Central memory CD4-positive, alpha-beta T cell (primary cell): Measurements from ENCODE around the gene HELT.
"Not testable (repeated sequence)": the region's sequence is repeated elsewhere in the genome, so short reads cannot be mapped to it uniquely, and the experiment has no call there.

Source experiments
- DNase-seq: peaks from one replicate; pipeline ENCODE4 v3.0.0; 2022

HELT gene

GRCh38 chr4:185039508-185040273, 21.4 kb downstream of the HELT start:
- peak; percentile 46 for DNase-seq

GRCh38 chr4:185040523-185040922, 22.2 kb downstream of the HELT start:
- no peak for DNase-seq

DNA sequence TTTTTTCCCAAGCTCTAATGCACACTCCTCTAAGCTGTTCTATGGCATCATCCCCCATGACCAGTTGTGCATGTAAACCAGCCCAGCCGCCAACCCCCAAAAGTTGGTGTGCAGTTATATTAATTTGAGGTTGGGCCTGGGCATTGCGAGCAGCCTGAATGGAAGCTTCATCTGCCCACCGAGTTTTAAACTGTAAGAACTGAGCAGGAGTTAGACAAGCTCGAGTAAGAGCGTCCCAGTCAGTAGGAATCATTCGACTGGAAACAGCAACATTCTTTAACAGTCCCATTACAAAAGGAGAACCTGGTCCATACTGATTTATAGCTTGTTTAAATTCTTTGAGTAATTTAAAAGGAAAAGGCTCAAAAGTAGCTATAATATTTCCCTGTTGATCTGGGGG, 32.0 kb downstream of the HELT start:
- not testable (repeated sequence) for DNase-seq

DNA sequence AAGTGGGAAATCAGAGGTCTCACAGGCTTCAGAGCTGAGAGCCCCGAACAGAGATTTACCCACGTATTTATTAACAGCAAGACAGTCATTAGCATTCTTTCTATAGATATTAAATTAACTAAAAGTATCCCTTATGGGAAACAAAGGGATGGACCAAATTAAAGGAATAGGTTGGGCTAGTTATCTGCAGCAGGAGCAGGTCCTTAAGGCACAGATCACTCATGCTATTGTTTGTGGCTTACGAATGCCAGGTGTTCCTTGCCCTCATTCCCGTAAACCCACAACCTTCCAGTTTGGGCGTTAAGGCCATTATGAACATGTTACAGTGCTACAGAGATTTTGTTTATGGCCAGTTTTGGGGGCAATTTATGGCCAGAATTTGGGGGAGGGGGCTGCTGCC, 33.0 kb downstream of the HELT start:
- DNase-seq, result not testable (repeated sequence)

- DNase-seq, result no peak
Observed at GRCh38 chr4:185053746-185054145, 35.5 kb downstream of the HELT start.

- no peak for DNase-seq
Observed at GRCh38 chr4:185054272-185054671, 36.0 kb downstream of the HELT start.

DNA sequence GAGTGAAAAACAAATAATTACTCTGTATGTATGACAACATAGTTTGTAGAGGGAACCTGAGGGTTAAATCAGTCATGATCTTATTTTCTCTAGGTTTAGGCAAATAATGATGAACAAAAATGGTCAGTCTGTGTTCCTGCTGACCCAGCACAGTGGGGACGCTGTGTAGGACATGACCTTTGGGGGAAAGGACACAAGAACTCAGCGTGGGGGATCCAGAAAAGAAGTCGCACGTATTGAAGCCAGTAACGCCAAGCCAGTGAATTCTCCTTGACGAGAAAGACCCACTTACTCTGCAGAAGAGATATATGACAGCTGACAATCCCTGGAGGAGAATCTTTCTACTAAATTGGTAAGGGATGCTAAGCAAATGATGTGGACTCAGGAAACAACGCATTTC, 36.6 kb downstream of the HELT start:
- no peak for DNase-seq

DNA sequence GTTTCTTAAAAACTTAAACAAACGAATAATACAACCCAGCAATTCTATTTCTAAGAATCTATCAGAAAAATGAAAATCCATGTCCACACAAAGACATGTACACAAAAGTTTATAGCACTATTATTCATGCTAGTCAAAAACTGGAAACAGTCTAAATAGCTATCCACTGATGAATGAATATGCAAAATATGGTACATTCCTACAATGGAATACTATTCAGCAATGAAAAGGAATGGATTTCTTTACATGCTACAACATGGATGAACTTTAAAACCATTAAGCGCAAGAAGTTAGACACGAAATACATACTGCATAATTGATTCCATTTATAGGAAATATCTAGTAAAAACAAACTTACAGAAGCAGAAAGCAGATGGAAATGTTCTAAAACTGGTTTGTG, 43.3 kb downstream of the HELT start:
- no peak for DNase-seq

- no peak for DNase-seq
Observed at GRCh38 chr4:185062606-185063005, 44.3 kb downstream of the HELT start.

DNA sequence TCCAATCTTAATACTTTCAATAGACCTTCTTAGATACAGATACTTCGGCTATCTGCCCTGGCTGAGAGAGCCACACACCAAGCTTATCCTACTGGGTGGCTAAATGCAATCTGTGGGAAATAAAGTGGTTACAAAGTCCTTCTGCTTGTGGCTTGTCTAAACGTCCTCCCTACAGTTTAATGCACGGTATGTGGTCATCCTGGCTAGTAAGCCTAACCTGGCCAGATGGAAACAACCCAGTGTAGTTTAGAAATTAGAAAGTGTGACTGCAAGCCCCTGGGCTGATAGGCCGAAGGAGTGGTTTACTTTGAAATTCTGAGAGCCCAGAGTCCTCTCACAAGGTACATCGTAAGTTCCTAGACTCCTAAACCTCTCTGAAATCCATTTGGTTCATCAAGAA, 47.9 kb downstream of the HELT start:
- no peak for DNase-seq

- no peak for DNase-seq
Observed at GRCh38 chr4:185068837-185069236, 50.5 kb downstream of the HELT start.
